AG10803 (cell line): Measurements from ENCODE around the gene PCBP3.

ENCODE experiments used
- DNase-seq: peaks from one replicate; pipeline ENCODE4 v3.0.0; 2010; ENCODE audit warnings: low read depth
- H3K4me3 ChIP-seq: 2 replicates; pipeline ENCODE4 v1.5.1; 2011; ENCODE audit warnings: mild to moderate bottlenecking, low read length, control low read depth
- CTCF ChIP-seq: conservative IDR thresholded peaks from 2 replicates; pipeline ENCODE4 v1.5.1; 2011; ENCODE audit warnings: mild to moderate bottlenecking, low read length, control low read depth, inconsistent platforms

The PCBP3 gene

GRCh38 chr21:45643021-45643980, at the start of gene PCBP3:
Gene PCBP3, plus strand, starts transcription at chr21:45643725. Its CDS starts 206,361 bp downstream, at chr21:45850086.
- H3K4me3 ChIP-seq, result peak within 1 kb of the TSS; percentile 57
- TF ChIP-seq CTCF, result no peak

GRCh38 chr21:45594721-45595489, 48.6 kb upstream of the PCBP3 start:
- no peak for TF ChIP-seq CTCF
- no peak overlapping the region for H3K4me3 ChIP-seq
- DNase-seq, result no peak

More at GRCh38 chr21:45643021-45643980, at the start of gene PCBP3:
- peak; percentile 92 for DNase-seq

- TF ChIP-seq CTCF, result no peak
- no peak for DNase-seq
- no peak overlapping the region for H3K4me3 ChIP-seq
Observed at GRCh38 chr21:45595574-45596295, 47.8 kb upstream of the PCBP3 start.

- peak; percentile 29 for DNase-seq
- peak; percentile 86 for TF ChIP-seq CTCF
- H3K4me3 ChIP-seq, result no peak overlapping the region
Observed at GRCh38 chr21:45596704-45597318, 46.7 kb upstream of the PCBP3 start.

- no peak for DNase-seq
- TF ChIP-seq CTCF, result no peak
- no peak overlapping the region for H3K4me3 ChIP-seq
Observed at GRCh38 chr21:45598109-45598508, 45.4 kb upstream of the PCBP3 start.

GRCh38 chr21:45598666-45599065, 44.9 kb upstream of the PCBP3 start:
- no peak for TF ChIP-seq CTCF
- DNase-seq, result no peak
- no peak overlapping the region for H3K4me3 ChIP-seq
